COLO668 (cell line): Measurements from ENCODE around the gene RBM47.

Source experiments
- DNase-seq: peaks from one replicate; lab custom pipeline; 2025; ENCODE audit not compliant: unreplicated experiment; lab: John Stamatoyannopoulos, UW

Gene RBM47

GRCh38 chr4:40379248-40379647 is 250.4 kb downstream of the RBM47 start:
- no peak for DNase-seq

DNA sequence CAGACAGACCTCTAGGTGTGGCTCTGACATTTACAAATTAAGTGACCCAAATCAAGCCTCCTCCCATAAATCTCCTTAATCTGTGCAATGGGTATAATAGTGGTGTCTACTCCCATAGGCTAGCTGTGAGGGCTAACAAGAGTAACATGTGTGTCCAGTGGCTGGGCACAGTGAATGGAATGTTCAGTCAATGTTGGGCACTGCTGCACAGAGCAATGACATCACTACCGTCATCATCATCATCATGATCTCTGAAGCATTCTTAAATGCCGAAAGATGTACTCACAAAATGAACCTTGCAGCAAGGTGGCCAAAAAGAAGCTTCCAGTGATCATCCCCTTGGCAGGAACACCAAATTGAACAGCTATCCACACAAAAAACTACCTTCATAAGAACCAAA is 251.0 kb downstream of the RBM47 start:
- DNase-seq: no peak

- DNase-seq: no peak
These were observed 251.9 kb downstream of the RBM47 start for GRCh38 chr4:40377512-40378365.

- no peak for DNase-seq
These were observed 254.0 kb downstream of the RBM47 start for GRCh38 chr4:40375620-40376019.

GRCh38 chr4:40375095-40375494 is 254.6 kb downstream of the RBM47 start:
- no peak for DNase-seq

DNA sequence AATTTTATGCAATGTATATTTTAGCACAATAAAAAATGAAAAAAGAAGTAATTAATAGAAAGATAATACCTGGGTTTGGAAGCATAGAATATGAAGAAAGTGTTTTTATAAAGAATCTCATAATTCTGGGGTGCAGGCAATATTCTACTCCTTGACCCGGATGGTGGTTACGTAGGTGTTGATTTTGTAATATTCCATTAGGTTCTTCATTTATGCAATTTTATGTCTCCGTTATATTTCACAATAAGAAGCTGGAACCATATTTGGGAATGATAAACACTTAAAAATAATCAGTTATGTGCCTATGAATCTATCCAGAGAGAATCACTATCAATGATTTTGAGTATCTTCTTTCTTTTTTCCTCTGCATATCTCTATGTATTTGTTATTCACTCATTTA is 256.0 kb downstream of the RBM47 start:
- DNase-seq: no peak
